ENCODE results near the gene TAAR5.

The TAAR5 gene

DNA sequence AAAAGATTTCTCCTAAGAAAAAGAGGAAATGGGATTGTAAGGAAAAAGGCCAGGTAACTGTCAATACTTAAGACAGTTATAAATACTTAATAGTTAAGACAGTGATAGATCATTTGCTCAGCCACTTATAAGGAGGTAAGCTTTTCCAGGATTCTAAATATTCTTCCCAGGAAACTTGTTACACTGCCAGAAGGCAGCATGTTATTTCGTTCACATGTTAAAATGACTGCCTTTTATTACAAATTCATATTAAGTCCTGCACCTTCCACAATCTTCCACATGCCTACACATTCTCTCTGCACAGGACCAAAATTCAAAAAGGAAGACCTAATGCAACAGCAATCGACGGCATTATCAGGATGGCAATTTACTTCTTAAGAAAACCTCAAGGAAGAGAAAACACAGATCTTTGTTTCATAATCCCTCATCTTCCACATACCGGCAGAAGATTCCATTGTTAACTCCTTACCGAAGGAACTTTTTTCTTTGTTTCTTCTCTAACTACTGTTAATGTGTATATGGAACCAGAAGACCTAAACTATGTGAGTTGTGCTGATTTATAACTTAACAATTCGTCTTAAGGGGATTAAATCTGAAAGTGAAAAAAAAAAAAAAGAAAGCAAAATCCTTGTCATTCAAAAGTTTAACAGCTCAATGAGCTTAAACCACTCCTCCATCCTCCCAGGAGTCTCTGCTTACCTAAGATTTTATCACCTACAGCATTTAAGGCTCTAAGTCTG lies 33.7 kb upstream of the TAAR5 start:
- no peak for DNase-seq
- H3K4me1 ChIP-seq = no peaks in the 10 kb centered on the region
- peaks cover 19% of the 10 kb centered on the region; the same call in 1 of the 2 replicates for H3K27me3 ChIP-seq
- TF ChIP-seq CTCF (IDR thresholded peaks at IDR 0.05; ENCODE audit: low read depth, low read length) = no peak
- no peaks in the 10 kb centered on the region for H3K9me3 ChIP-seq
- no peak overlapping the region for H3K4me3 ChIP-seq (ENCODE audit: low read depth, low read length)
- H3K36me3 ChIP-seq = no peaks in the 10 kb centered on the region

GRCh38 chr6:132616677-132617076 lies 27.1 kb upstream of the TAAR5 start:
- no peak overlapping the region for H3K4me3 ChIP-seq (ENCODE audit: low read depth, low read length)
- H3K9me3 ChIP-seq = no peaks in the 10 kb centered on the region
- no peaks in the 10 kb centered on the region for H3K4me1 ChIP-seq
- H3K36me3 ChIP-seq = no peaks in the 10 kb centered on the region
- TF ChIP-seq CTCF (IDR thresholded peaks at IDR 0.05; ENCODE audit: low read depth, low read length) = no peak
- peaks cover 68% of the 10 kb centered on the region for H3K27me3 ChIP-seq
- DNase-seq = no peak

DNA sequence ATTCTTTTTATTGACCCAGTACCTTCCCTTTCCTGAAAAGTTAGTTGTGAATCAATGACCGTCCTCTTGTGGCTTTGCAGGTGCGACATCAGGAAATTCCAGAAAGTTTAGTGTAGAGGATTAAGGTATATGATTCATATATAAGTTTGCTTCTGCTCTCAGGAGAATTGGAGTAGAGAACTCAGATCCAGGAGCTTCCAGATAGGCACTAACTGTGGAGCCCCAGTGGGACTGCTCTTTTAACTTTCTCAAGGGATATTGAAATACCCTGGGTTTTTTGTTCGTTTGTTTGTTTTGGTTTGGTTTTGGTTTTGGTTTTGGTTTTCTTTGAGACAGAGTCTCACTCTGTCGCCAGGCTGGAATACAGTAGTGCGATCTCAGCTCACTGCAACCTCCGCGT lies 25.0 kb upstream of the TAAR5 start:
- H3K4me3 ChIP-seq (ENCODE audit: low read depth, low read length) = no peak overlapping the region
- H3K27me3 ChIP-seq = peaks cover 66% of the 10 kb centered on the region
- H3K9me3 ChIP-seq = no peaks in the 10 kb centered on the region
- no peaks in the 10 kb centered on the region for H3K4me1 ChIP-seq
- H3K36me3 ChIP-seq = no peaks in the 10 kb centered on the region
- TF ChIP-seq CTCF (IDR thresholded peaks at IDR 0.05; ENCODE audit: low read depth, low read length) = no peak
- DNase-seq = no peak

DNA sequence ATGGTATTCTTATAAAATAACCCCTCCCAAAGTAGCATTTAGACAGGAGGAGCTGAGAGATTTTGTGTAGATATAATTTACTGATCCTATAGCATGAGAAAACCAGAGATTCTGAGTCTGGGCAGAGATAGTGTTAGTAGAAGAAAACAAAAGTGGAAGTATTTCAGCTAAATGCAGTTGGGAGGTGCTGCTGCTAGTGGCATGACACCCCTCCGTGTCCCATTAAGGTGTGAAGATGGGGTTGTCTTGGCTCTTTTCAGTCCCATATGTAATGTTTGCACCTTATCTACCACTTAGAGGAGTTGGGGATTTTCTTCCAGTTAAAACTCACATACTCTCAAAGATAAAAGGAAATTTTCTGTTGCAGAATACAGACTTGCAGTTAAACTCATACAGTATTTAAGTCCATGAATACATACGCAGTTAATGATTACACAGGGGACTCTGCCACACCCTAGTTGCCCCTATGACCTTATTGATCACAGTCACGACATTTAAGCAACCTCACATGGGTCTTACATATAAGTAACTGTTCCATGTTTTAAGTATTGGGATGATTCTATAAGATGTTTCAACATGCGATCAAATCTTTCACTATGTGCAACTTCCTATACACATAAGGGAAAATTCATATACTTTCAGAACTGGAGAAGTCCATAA lies 23.0 kb upstream of the TAAR5 start:
- H3K36me3 ChIP-seq = no peaks in the 10 kb centered on the region
- no peaks in the 10 kb centered on the region for H3K9me3 ChIP-seq
- H3K4me3 ChIP-seq (ENCODE audit: low read depth, low read length) = no peak overlapping the region
- no peak for TF ChIP-seq CTCF (IDR thresholded peaks at IDR 0.05; ENCODE audit: low read depth, low read length)
- no peaks in the 10 kb centered on the region for H3K4me1 ChIP-seq
- H3K27me3 ChIP-seq = peaks cover 61% of the 10 kb centered on the region
- no peak for DNase-seq

DNA sequence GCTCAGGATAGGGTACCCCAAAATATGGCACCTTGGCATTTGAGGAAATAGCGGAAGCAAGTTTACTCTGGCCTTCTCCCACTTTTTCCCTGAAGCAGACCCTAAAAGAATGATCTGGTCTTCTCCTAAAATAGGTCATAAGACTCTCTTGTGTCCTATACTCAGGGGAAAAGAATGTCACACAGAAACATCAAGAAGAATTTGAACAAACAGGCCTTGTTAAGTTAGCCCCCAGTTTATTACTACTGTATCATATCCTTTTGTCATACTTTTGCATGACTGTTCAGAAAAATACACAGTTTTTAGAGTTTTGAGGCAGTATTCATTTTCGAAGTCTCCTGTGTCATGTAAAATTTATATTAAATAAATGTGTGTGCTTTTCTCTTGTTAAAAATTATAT lies 22.1 kb upstream of the TAAR5 start:
- TF ChIP-seq CTCF (IDR thresholded peaks at IDR 0.05; ENCODE audit: low read depth, low read length) = no peak
- Histone ChIP-seq H3K27me3 (peaks cover 61% of the 10 kb centered on the region), H3K4me3 (ENCODE audit: low read depth, low read length) (no peak overlapping the region), H3K9me3 (no peaks in the 10 kb centered on the region), H3K36me3 (no peaks in the 10 kb centered on the region), H3K4me1 (no peaks in the 10 kb centered on the region)
- no peak for DNase-seq
